Fibroblast of skin of back (primary cell): Measurements from ENCODE around the gene NINJ2.

Experiments used
- DNase-seq: peaks from one replicate; pipeline ENCODE4 v3.0.0-alpha.2; 2013

Gene NINJ2

DNA sequence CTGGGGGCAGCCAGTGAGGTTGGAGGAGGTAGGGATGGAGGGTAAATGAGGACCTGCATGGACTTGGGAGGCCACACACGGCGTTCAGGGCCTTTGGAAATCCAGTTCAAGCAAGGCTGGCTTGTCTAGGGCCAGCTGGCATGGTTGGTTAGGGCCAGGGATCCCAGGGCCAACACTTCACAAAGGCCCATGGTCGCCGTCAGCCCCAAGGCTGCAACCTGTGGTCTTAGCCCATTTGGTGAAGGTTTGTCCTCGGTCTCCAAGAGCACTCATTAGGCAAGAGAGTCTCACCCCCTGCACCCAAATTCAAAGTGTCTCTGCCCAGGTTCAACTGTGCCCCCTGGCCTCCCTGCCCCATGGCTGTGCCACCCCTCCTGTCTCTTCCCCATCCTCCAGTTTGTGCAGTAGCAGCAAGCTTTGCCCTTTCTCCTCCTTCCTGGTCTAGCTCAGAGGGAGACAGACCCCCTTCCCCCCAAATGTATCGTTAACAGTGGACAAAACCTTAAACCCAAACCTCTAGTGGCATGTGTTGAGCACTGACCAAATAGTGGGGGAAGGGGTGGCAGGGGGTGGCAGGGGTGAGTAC is 94.1 kb downstream of the NINJ2 start:
- no peak for DNase-seq

DNA sequence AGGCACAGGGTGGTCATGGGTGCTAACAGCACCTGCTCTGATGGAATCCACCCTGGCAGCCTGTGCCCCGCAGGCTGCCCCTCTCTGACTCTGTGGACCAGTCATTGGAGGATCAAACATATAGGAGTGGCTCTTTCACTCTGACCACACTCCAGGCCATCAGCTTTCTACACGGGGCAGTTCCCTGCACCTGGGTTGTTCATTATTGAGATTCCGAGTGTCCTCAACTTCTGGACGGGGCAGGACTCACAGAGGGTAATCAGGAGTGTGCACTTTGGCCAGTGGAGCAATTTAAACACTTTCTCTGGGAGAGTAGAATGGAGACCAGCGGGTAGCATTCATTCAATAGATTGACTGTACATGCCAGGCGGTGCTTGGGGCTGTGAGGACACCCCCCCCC is 94.8 kb downstream of the NINJ2 start:
- no peak for DNase-seq

DNA sequence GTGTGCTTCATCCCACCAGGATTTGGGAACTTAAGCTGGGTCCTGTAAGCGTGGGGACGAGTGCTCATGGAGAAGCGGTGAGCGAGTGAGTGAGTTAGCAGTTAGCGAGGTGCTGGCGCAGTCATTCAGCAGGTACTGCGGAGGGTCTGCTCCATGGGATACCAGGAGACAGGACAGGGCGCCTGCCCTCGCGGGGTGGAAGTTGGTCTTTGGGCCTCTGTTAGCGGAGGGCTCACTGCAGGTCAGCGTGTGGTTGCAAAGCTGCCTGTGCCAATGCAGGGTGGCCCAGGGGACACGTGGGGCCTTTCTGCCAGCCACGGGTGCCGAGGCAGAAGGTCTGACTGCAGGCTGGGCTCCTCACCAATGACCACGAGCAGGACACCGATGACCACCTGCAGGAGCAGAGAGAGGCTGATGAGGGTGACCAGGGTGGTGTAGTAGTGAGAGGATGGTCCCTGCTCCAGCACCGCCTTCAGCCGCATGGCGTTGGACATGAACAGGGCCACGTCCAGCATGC is 97.6 kb downstream of the NINJ2 start:
- DNase-seq, result no peak

DNA sequence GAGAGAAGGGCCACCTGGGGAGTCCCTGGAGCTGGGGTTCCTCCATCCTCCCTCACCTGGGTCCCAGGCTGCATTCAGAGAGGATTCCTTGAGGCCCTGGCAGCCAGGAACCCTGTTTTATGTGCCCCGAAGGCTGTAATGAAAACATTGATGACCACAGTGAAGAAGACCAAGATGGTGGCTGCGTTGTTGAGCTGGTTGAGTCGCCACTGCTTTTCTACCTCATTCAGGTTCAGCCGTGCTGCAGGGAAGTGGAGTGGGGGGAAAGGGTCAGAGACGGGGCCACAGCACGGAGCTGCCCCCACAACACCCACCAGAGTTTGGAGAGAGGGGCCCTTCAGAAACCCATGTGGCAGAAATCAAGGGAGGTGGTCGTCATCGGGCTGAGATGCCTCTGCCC is 98.1 kb downstream of the NINJ2 start:
- DNase-seq, result no peak

DNA sequence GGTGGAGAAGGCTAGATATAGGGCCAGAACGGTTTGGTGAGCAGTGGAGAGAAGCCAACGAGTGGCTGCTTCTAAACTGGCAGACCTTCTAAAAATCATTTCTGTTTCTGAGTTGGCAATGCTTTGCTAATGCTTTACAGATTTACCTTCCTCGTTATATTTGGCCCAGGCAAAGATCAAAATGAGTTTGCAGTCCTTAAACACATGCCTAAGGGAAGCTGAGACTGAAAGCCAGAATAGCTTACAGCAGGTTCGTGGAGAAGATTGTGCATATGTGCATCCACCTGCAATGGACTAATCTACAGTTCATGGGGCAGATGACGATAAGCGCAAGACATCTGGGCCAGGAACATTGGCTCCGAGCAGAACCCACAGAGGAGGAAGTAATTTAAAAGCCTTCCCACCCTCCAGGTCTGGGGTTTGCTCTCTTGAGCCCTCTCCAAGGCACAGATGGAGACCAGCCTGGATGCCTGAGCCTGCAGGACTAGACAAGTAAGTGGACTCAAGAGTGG is 99.4 kb downstream of the NINJ2 start:
- DNase-seq, result no peak

DNA sequence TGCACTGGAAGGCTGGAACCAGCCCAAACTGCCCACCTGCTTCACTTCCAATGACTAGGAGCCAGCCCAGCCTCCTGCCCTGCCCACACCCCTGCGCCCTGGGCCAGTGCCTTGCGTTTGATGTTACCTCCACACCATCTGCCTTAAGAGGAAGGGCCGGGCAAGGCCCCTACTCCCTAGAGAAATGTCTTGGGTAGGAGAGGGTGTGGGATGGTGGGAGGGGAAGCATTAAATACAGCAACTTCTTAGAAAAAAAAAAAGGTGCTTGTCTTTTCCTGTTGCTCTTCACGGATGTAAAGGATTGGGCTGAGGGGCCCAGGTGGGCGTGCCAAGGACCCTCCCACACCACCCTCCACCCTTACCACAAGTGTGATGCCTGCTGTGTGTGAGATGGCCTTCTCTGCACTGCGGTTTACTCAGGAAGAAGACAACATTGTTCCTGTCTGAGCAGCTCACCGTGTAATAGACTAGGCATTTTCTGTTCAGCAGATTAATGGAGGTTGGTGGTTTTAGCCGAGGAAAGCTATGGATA is 99.9 kb downstream of the NINJ2 start:
- peak; percentile 49 for DNase-seq

DNA sequence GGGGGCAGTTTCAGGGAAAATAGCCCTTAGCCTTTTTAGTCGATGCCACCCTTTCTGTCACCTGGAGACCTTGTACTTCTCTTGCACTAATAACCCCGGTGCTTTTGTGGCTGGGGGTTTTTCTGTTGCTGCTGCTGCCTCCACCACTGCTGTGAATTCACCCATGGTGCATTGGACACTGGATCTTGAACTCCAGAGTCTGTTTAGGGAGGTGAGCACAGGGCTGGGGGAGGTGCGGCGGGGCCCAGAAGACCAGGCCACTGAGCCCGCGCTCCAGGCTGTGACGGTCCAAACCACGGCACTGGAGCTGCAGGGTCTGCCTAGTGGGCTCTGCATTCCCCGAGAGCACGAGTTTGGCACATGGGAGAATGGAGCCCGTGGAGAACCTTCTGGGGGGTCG is 100.6 kb downstream of the NINJ2 start:
- DNase-seq, result no peak

DNA sequence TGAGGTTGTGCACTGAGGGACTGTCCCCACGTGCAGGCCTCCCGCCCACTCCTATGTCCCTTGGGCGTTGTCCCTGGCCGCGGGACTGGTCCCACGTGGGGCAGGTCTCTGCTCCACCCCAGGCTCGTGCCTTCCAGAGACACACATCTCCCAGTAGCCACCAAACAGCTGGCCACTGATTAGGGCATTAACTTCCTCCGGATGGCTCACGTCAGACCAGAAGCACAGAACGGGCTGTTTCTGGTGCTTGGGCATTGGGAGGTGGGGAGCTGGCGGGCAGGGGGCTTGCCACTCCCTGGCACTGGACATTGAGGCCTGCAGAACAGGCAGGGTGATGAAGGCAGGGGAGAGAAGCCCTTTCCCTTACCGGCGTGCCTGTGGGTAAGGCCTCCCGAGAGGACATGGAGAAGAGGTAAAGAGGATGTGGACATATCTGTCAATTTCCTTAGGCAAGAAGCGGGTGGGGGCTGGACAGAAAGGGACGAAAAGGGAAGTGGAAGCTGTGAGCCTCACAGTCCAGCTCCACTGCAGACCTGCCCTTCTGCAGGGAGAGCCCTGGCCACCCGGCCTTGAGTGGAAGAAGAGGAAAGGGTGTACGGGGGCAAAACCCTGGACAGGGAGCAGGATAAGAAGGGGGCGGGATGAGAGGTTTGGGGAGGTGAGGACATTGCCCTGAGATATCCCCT is 101.2 kb downstream of the NINJ2 start:
- DNase-seq, result no peak

DNA sequence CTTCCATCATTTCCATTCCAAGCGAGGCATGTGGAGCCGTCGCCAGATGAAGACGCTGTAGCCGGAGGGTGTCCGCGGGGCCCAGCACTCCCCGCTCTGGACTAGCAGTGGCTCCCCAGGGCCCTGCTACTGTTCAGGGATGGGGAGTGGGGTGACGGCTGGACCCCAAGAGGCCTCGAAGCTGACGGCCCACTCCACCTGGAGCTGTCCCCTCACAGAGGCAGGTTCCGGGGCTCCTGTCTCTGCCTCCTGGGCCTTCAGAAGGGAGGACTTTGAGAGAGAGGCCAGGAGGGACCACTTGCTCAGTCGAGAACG is 101.9 kb downstream of the NINJ2 start:
- no peak for DNase-seq

DNA sequence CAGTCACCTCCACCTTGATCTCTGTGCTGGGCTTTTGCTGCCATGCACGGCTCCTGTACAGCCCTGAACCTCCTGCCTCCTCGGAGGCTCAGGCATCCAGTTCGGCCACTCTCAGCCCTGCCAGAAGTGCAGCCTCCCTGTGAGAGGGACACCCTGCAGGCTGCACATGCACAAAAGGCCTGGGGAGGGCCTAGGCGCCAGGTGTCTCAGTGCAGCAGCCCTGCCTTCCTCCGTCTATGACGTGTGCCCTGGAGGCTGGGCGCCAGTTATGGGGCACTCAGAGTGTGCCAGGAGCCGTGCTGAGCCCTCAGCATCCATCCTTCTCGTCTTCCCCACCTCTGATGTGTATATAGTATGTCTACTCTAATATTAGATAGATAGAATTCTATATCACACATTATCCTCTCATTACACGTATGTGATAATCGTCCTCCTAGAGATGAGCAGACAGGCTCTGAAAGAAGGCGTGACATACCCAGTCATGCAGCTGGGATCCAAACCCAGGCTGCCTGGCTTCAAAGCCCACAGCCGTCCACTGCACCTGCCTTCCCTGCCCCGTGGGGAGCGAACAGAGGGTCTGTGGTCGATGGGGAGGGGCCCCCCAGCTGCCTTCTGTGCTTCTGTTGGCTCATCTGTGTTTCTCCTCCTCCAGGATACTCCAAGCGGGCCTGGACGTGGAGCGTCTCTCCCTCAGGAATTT is 102.4 kb downstream of the NINJ2 start:
- no peak for DNase-seq

DNA sequence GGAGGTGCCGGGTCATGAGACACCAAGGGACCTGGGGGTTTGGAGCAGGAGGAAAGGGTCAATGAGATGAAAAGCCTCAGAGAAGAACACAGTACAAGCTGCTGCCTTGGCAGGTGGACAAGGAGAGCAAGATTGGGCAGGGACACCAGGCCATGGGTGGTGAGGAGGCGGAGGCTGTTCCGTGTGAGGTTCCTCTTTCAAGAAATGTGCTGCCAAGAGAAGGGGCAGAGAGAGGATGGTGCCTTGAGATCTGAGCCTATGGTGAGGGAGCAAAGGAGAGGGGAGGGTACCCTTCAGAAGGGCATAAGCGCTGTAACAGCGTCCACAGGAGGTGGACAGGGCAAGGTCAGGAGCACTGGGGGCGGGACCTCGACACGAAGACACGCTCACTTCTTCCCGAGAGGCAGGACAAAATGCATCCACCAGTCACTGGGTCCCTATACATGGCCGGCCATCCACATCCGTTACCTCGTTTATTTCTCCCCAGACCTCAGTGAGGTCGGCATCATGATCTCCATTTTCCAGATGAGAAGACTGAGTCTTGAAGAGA is 103.3 kb downstream of the NINJ2 start:
- DNase-seq, result no peak

DNA sequence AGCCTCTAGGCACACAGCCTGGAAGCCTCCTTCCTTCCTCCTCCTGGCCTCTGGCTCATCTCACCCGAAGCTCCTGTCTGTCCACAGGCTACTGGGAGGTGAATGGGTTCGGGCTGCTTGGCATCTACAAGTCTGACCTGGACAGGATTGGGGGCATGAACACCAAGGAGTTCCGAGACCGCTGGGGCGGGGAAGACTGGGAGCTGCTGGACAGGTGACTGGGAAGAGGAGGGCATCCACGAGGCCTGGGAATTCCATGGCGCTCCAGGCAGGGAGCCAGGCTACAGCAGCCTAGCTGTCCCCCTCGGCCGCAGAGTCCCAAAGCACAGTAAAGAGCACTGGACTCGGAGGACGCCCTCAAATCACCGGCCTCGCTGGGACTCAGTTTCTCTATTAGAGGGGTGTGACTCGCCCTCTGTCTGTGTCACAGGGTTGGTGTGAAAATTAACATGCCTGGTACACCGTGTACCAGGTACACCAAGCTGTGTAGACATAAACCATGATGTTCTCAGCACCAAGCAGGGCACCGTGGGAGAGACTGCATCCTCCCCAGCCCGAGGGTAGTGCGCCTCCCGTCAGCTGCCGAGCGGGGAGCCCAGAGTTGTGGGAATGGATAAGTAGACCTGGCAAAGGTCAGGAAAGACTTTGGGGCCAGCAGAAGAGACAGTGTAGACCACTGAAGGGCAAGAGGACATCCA is 103.9 kb downstream of the NINJ2 start:
- no peak for DNase-seq

DNA sequence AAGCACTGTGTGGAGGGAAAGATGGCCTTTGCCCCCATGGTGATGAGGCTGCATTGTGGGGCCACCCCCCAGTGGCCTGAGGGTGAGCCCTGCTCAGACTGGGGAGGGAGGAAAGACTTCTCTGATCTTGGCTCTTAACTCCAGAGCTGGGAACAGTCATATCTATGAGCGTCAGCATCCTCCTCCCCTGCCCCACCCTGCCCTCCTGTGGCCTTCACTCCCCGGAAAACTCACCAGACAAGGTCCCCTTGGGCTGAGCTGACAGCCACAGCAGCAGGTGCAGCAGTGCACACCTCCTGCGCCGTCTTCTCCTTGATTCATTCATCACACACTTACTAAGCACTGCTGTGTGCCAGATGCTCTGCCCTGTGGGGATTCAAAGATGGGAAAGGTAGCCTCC is 104.7 kb downstream of the NINJ2 start:
- no peak for DNase-seq

DNA sequence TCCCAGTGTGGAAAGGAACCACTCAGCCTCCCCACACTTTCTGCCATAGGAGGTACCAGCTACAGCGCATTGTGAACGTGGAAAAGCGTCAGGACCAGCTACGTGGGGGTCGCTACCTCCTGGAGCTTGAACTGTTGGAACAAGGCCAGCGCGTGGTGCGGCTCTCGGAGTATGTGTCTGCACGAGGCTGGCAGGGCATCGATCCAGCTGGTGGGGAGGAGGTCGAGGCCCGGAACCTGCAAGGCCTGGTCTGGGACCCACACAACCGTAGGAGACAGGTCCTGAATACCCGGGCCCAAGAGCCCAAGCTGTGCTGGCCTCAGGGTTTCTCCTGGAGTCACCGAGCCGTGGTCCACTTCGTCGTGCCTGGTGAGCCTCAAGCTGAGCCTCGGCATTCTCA is 106.7 kb downstream of the NINJ2 start:
- no peak for DNase-seq

DNA sequence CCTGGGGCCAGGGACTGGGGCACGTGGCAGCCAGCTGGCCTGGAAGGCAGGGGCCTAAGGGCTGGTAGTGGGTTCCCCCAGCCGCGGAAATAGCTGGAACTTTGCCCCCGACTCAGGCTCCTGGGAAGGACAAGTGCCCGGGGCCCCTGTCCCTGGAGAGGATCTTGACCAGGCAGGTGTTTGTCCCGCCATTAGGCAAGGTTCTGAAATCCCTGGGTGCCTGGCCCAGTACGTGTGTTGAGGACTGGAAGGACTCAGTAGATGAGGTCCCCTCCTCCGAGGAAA is 109.3 kb downstream of the NINJ2 start:
- DNase-seq, result no peak

DNA sequence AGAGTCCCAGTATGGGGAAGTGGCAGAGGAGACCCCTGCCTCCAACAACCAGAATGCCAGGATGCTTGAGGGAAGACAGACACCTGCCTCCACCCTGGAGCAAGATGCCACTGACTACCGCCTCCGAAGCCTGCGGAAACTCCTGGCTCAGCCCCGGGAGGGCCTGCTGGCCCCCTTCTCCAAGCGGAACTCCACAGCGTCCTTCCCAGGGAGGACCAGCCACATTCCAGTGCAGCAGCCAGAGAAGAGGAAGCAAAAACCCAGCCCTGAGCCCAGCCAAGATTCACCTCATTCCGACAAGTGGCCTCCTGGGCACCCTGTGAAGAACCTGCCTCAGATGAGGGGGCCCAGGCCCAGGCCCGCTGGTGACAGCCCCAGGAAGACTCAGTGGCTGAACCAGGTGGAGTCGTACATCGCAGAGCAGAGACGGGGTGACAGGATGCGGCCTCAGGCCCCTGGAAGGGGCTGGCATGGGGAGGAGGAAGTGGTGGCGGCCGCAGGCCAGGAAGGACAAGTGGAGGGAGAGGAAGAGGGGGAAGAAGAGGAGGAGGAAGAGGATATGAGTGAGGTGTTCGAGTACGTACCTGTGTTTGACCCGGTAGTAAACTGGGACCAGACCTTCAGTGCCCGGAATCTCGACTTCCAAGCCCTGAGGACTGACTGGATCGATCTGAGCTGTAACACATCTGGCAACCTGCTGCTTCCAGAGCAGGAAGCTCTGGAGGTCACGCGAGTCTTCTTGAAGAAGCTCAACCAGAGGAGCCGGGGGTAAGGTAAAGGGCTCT is 109.8 kb downstream of the NINJ2 start:
- DNase-seq, result no peak

DNA sequence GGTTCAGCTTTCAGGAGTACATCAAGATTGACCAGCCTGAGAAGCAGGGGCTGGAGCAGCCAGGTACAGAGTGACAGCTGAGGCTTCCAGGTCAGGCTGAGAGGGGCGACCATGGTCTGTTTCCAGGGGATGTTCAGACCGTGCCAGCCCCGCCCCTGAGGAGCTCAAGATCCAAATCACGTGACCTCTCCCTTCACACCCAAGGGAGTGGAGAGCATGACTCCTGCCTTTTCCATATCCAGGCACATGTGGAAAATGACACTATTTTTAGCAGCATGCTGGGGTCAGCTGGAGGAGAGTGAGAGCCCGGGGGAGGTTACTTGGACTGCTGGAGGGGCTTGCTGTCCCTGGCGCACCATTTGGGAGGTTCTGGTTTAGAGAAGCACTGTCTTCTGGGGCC is 110.8 kb downstream of the NINJ2 start:
- no peak for DNase-seq

DNA sequence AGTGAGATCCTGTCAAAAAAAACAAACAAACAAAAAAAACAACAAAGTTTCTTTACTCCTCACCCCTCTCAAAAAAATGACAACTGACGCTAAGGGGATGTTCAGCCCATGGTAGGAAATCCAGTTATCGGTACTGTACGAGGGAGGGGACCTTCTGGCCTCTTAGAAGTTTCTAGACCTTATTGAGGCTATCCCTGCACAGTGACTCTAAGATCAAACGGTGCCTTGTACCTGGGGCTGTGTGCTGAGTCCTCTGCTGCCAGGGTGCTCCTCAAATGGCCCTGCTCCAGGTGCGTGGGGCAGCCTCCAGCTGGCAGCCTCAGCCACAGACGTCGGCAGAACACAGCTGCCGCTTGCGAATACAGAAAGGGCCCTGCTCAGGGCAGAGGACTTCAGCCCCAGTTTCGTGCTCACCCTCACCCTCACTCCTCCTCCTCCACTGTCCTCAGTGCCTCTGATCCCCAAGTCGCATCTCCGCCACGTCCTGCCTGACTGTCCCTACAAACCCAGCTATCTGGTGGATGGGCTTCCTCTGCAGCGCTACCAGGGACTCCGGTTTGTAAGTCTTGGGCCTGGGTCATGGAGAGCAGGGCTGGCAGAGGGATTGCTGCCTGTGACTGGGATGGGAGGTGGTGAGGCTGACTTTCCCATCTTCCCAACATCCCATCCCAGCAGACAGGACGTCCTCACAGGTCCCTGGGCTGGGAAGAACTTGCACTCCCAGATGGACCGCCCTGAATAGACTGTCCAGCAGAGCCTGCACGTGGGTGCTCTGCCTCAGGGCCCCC is 112.6 kb downstream of the NINJ2 start:
- DNase-seq, result no peak

DNA sequence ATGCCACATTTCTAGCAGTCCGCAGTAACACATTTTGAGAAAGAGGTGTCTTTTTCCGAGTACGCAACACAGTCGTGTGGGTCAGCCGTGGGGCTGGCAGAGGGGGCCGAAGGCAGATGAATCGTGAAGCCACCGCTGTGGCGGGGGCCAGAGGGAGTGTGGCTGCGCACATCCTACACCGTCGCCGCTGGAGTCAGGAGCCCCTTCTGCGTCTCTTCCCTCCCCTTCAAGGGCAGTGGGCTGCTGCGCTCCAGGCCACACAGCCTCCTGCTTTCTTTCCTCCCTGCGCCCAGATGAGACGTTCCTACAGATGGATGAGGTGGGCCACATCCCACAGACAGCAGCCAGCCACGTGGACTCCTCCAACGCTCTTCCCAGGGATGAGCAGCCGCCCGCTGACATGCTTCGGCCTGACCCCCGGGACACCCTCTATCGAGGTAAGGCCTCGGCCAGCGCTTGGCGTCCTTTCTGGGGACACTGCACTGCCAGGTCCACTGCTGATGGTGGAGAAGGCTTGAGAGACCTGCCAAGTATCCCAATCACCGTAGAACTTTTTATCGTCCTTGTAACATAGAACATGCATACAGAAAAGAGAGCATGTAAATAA is 113.7 kb downstream of the NINJ2 start:
- DNase-seq, result no peak

DNA sequence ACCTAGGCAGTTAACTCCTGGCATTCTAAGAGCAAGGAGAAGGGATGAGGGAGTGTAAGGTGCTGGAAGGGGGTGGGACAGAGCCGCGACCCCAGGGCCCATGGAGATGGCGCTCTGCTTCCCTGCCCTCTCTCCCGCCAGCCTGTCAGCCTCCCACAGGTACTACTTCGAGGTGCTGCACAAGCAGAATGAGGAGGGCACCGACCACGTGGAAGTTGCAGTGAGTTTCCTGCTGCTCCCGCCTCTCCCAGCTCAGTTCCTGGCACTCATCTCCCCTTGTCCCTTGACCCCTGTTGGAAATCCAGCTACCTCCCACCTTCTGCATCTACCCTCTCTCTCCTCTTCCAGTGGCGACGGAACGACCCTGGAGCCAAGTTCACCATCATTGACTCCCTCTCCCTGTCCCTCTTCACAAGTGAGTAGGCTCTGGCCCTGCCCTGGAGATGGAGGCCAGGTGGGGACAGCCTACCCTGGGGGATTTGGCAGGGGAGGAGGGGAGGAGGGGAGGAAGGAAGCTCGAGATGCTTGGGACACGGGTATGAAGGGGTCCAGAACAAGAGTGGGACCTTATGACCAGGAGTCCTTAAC is 115.3 kb downstream of the NINJ2 start:
- DNase-seq, result no peak
